VCaP (cell line): ENCODE measurements around the gene IFI27L2.
A peak's percentile ranks its signal among the peaks of the same experiment; 100 is the strongest.

ENCODE experiments used
- H3K27ac ChIP-seq: fragments of 450-650 bp; 2 replicates; pipeline ENCODE4 v1.5.1; 2017
- CTCF ChIP-seq: fragments of 450-650 bp; conservative IDR thresholded peaks from 2 replicates; pipeline ENCODE4 v1.5.1; 2017; ENCODE audit warnings: mild to moderate bottlenecking, moderate library complexity

IFI27L2 gene

GRCh38 chr14:94139421-94139820, 10.0 kb upstream of the IFI27L2 start:
- no peak for TF ChIP-seq CTCF
- no peak overlapping the region for H3K27ac ChIP-seq

GRCh38 chr14:94139006-94139405, 9.6 kb upstream of the IFI27L2 start:
- no peak overlapping the region for H3K27ac ChIP-seq
- no peak for TF ChIP-seq CTCF

- H3K27ac ChIP-seq: no peak overlapping the region
- no peak for TF ChIP-seq CTCF
Observed at GRCh38 chr14:94138251-94138650, 8.8 kb upstream of the IFI27L2 start.

GRCh38 chr14:94136575-94137331, 7.3 kb upstream of the IFI27L2 start:
- H3K27ac ChIP-seq: no peak overlapping the region
- TF ChIP-seq CTCF: peak; percentile 96

- H3K27ac ChIP-seq: no peak overlapping the region
- no peak for TF ChIP-seq CTCF
Observed at GRCh38 chr14:94135476-94135875, 6.1 kb upstream of the IFI27L2 start.

- peak; percentile 85 for TF ChIP-seq CTCF
- H3K27ac ChIP-seq: no peak overlapping the region
Observed at GRCh38 chr14:94132285-94132887, 3.0 kb upstream of the IFI27L2 start.

GRCh38 chr14:94129758-94130414, 482 bp upstream of the IFI27L2 start:
- H3K27ac ChIP-seq: no peak overlapping the region
- no peak for TF ChIP-seq CTCF
